AG04450 (cell line): ENCODE measurements around the gene COL4A4. TPM values are rescaled to one million over a fixed set of nuclear protein-coding genes. Genes with fewer than 3 reads are reported as not detected.

ENCODE experiments used
- CTCF ChIA-PET: fragments of 300-600, 350-600 bp; formaldehyde crosslinking; extraction: SDS; loops from one replicate; lab custom pipeline; 2022; ENCODE audit warnings: antibody characterized with exemption, inconsistent platforms; lab: Charles Lee
- POLR2A ChIA-PET: fragments of 350-600 bp; formaldehyde crosslinking; extraction: SDS; loops from one replicate; lab custom pipeline; 2021; ENCODE audit warnings: antibody characterized with exemption, inconsistent platforms; lab: Yijun Ruan, JAX
- DNase-seq: peaks from one replicate; pipeline ENCODE4 v3.0.0-alpha.2; 2011; ENCODE audit warnings: low read depth, low spot score
- H3K27ac ChIP-seq: one replicate; pipeline ENCODE4 v1.5.1; 2012; ENCODE audit warnings: low read depth, low read length, control low read depth
- H3K27me3 ChIP-seq: one replicate; pipeline ENCODE4 v1.6.0; 2012; ENCODE audit warnings: low read length; ENCODE audit not compliant: control insufficient read depth, insufficient read depth
- H3K4me3 ChIP-seq: 2 replicates; pipeline ENCODE4 v1.5.1; 2011; ENCODE audit warnings: mild to moderate bottlenecking, low read depth, low read length, control low read depth
- H3K9me3 ChIP-seq: 2 replicates; pipeline ENCODE4 v1.5.1; 2012; ENCODE audit warnings: low read length; ENCODE audit not compliant: control insufficient read depth, insufficient read depth
- polyA plus RNA-seq: library from polyadenylated mRNA; depleted of rRNA; stranded (reverse); fragments of >200 nt; gene quantifications from 2 replicates; pipeline ENCODE4 v1.2.3, GENCODE V29; 2011
- TF ChIP-seq, protein P1 (sequence below): IDR thresholded peaks from 2 replicates; pipeline ENCODE4 v1.5.1; 2011; ENCODE audit warnings: low read depth, low read length, control low read depth, inconsistent platforms

COL4A4 gene
- polyA plus RNA-seq, 1 experiment, result 0.06 TPM

DNA sequence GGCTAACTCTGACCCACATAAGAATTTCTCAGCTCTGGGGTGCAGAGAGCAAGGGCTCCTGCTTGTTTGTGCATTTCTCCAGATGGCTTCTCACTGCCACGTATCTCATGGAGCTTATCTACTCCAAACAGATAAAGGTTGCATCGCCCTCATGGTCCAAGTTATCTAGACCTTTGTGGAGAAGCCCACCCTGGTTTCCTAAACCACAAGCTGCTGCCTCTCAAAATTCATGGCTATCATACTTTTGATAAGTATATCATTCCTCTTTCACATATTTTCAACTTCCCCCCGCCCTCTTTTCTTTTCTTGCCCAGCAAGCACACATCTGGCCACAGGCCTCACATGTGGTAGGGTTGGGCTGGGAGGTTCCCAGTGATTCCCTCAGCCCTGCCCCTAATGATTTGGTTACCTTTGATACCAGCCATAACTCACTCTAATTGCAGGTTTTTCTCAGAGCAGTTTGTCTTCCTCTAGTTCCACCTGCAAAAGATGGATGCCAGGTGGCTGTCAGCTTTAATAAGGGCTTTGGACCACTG, 182.1 kb downstream of the COL4A4 start:
- ChIA-PET POLR2A (no interaction called here), CTCF (interaction anchor here (1.3 to 7.8 kb wide), 3 partner anchors 179 to 1317 kb away, joined by 4 to 105 read pairs (median 9); partner anchors contain the start of gene IRS1)
- TF ChIP-seq, protein P1, sequence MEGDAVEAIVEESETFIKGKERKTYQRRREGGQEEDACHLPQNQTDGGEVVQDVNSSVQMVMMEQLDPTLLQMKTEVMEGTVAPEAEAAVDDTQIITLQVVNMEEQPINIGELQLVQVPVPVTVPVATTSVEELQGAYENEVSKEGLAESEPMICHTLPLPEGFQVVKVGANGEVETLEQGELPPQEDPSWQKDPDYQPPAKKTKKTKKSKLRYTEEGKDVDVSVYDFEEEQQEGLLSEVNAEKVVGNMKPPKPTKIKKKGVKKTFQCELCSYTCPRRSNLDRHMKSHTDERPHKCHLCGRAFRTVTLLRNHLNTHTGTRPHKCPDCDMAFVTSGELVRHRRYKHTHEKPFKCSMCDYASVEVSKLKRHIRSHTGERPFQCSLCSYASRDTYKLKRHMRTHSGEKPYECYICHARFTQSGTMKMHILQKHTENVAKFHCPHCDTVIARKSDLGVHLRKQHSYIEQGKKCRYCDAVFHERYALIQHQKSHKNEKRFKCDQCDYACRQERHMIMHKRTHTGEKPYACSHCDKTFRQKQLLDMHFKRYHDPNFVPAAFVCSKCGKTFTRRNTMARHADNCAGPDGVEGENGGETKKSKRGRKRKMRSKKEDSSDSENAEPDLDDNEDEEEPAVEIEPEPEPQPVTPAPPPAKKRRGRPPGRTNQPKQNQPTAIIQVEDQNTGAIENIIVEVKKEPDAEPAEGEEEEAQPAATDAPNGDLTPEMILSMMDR, result no peak
- Histone ChIP-seq H3K27me3 (no peaks in the 10 kb centered on the region), H3K27ac (no peak overlapping the region), H3K9me3 (no peaks in the 10 kb centered on the region), H3K4me3 (no peak overlapping the region)
- no peak for DNase-seq

GRCh38 chr2:226979004-226979403, 185.0 kb downstream of the COL4A4 start:
- POLR2A ChIA-PET, result interaction anchor here (0.7 kb wide), 1 partner anchor 144 kb away, joined by 3 read pairs; no protein-coding TSS in a partner anchor
- Histone ChIP-seq H3K27me3 (no peaks in the 10 kb centered on the region), H3K9me3 (no peaks in the 10 kb centered on the region), H3K4me3 (no peak overlapping the region), H3K27ac (no peak overlapping the region)
- CTCF ChIA-PET, result interaction anchor here (3.8 kb wide), 1 partner anchor 176 kb away, joined by 24 read pairs; no protein-coding TSS in a partner anchor
- TF ChIP-seq, protein P1, result 0 out of 2 replicates have a peak, but pooled peaks have one; percentile 1
- no peak for DNase-seq

- no peak overlapping the region for H3K27ac ChIP-seq
- H3K27me3 ChIP-seq, result no peaks in the 10 kb centered on the region
- DNase-seq, result no peak
- POLR2A ChIA-PET, result interaction anchor here (0.7 kb wide), 1 partner anchor 143 kb away, joined by 3 read pairs; no protein-coding TSS in a partner anchor
- CTCF ChIA-PET, result interaction anchor here (1.1 to 3.8 kb wide), 2 partner anchors 176 to 178 kb away, joined by 4 to 24 read pairs; no protein-coding TSS in a partner anchor
- H3K9me3 ChIP-seq, result no peaks in the 10 kb centered on the region
- H3K4me3 ChIP-seq, result no peak overlapping the region
- TF ChIP-seq, protein P1, result no peak
Measured at GRCh38 chr2:226978300-226978699, 185.7 kb downstream of the COL4A4 start.

DNA sequence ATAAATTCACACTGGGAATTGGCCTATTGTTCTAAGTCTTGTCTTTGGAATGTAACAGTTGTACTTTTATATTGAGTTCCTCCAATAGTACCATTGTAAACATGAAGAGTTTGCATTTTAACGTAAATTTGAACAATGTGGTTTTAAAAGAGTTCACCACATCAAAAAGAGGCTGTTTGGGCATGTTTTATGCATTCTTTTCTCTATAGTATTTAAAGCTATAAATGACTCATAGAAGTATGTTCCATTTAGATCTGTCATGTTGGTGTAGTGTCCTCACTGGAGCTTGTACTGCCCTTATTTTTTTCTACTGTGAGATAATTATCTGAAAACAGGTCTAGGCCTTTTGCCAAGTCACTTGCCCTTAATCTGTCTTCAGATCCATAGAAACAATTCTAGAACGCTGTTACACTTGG, 186.2 kb downstream of the COL4A4 start:
- POLR2A ChIA-PET, result no interaction called here
- peak; percentile 23 for DNase-seq
- CTCF ChIA-PET, result interaction anchor here (0.9 to 3.8 kb wide), 3 partner anchors 9 to 177 kb away, joined by 3 to 24 read pairs (median 4); no protein-coding TSS in a partner anchor
- H3K9me3 ChIP-seq, result no peaks in the 10 kb centered on the region
- no peak overlapping the region for H3K27ac ChIP-seq
- H3K4me3 ChIP-seq, result no peak overlapping the region
- H3K27me3 ChIP-seq, result no peaks in the 10 kb centered on the region
- TF ChIP-seq, protein P1, result no peak

DNA sequence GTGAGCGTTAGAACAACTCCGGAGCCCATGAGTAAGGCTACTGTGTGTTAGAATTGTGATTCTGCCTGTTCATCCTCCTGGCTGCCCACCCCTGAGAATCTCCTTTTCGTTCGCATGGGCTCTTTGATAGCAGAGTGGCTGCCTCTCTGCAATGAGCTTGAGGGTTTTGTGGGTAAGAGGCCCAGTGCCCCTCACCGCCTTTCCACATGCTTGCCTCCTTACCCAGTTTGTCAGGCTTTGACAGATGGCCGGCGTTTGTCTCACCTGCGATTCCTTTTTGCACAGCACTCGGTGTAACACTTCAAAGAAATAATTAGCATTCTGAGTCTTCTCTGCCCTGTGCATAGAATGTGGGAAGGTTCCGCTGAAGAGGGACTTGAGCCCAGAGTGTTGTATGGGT, 190.2 kb downstream of the COL4A4 start:
- POLR2A ChIA-PET, result no interaction called here

More for the DNA sequence above, 190.2 kb downstream of the COL4A4 start:
- H3K27ac ChIP-seq, result no peak overlapping the region
- DNase-seq, result no peak
- TF ChIP-seq, protein P1, result no peak
- no peaks in the 10 kb centered on the region for H3K27me3 ChIP-seq
- CTCF ChIA-PET, result no interaction called here
- no peaks in the 10 kb centered on the region for H3K9me3 ChIP-seq
- H3K4me3 ChIP-seq, result no peak overlapping the region
